Activated CD4-positive, alpha-beta T cell treated with anti-CD3 and anti-CD28 coated beads for 4 hours (primary cell): ENCODE results near the gene TCFL5.

Experiments
- DNase-seq, 2 donors: peaks; one replicate each; pipeline ENCODE4 v3.0.0-alpha.2; 2020

TCFL5 gene

GRCh38 chr20:62894261-62894660 is 32.6 kb upstream of the TCFL5 start:
- DNase-seq = no peak

- DNase-seq = no peak
Measured at GRCh38 chr20:62893700-62894099, 32.1 kb upstream of the TCFL5 start.

- DNase-seq = no peak
Measured at GRCh38 chr20:62892348-62893304, 31.0 kb upstream of the TCFL5 start.

GRCh38 chr20:62891111-62891510 is 29.5 kb upstream of the TCFL5 start:
- peak in 1 of 2 donors; percentile 36 for DNase-seq

- DNase-seq = no peak
Measured at GRCh38 chr20:62890444-62890843, 28.8 kb upstream of the TCFL5 start.

GRCh38 chr20:62889871-62890270 is 28.2 kb upstream of the TCFL5 start:
- no peak for DNase-seq

- no peak for DNase-seq
Measured at GRCh38 chr20:62889411-62889810, 27.8 kb upstream of the TCFL5 start.

- no peak for DNase-seq
Measured at GRCh38 chr20:62888910-62889309, 27.3 kb upstream of the TCFL5 start.

GRCh38 chr20:62888406-62888805 is 26.8 kb upstream of the TCFL5 start:
- no peak for DNase-seq

- no peak for DNase-seq
Measured at GRCh38 chr20:62887860-62888239, 26.2 kb upstream of the TCFL5 start.

GRCh38 chr20:62887152-62887859 is 25.7 kb upstream of the TCFL5 start:
- DNase-seq = no peak

- no peak for DNase-seq
Measured at GRCh38 chr20:62886709-62887058, 25.1 kb upstream of the TCFL5 start.

- DNase-seq = no peak
Measured at GRCh38 chr20:62885896-62886708, 24.5 kb upstream of the TCFL5 start.

GRCh38 chr20:62885046-62885895 is 23.6 kb upstream of the TCFL5 start:
- DNase-seq = no peak

GRCh38 chr20:62884556-62884955 is 22.9 kb upstream of the TCFL5 start:
- DNase-seq = no peak

- DNase-seq = no peak
Measured at GRCh38 chr20:62882426-62882825, 20.8 kb upstream of the TCFL5 start.

GRCh38 chr20:62881662-62882395 is 20.2 kb upstream of the TCFL5 start:
- no peak for DNase-seq

- no peak for DNase-seq
Measured at GRCh38 chr20:62880935-62881661, 19.5 kb upstream of the TCFL5 start.

- no peak for DNase-seq
Measured at GRCh38 chr20:62880147-62880934, 18.7 kb upstream of the TCFL5 start.
